Dendritic cell treated with granulocyte-macrophage colony-stimulating factor and Interleukin-4, amounts not matched to agents 40 ng/mL and 50 ng/mL, for 4 days (primary cell): ENCODE results near the gene POC1A.
A peak's percentile ranks its signal among the peaks of the same experiment; 100 is the strongest.

Source experiments
- H3K27ac Mint-ChIP-seq: one replicate; pipeline ENCODE4 v1.8.0; 2022; ENCODE audit warnings: mild to moderate bottlenecking, mixed read lengths
- H3K27me3 Mint-ChIP-seq: one replicate; pipeline ENCODE4 v1.8.0; 2022; ENCODE audit warnings: mild to moderate bottlenecking, mixed read lengths
- H3K36me3 Mint-ChIP-seq: one replicate; pipeline ENCODE4 v1.8.0; 2022; ENCODE audit warnings: low read depth, mixed read lengths
- H3K4me1 Mint-ChIP-seq: one replicate; pipeline ENCODE4 v1.8.0; 2022; ENCODE audit warnings: low read depth, mixed read lengths
- H3K4me3 Mint-ChIP-seq: one replicate; pipeline ENCODE4 v1.8.0; 2022; ENCODE audit warnings: mild to moderate bottlenecking, moderate library complexity, mixed read lengths
- H3K9me3 Mint-ChIP-seq: one replicate; pipeline ENCODE4 v1.8.0; 2022; ENCODE audit warnings: mixed read lengths
- intact Hi-C: fragments of 100-400 bp; cut with micrococcal nuclease; formaldehyde crosslinking; loops from one replicate; pipeline ENCODE4 v1.15.0; 2022

POC1A gene

GRCh38 chr3:52154135-52155094 lies at the start of gene POC1A:
Gene POC1A (minus strand): TSS chr3:52154423. CDS start chr3:52154372, 51 bp downstream.
- Mint-ChIP-seq H3K27me3 (no peaks in the 10 kb centered on the region), H3K27ac (peak within 1 kb of the TSS; percentile 94), H3K9me3 (no peaks in the 10 kb centered on the region), H3K36me3 (peaks cover 14% of the 10 kb centered on the region), H3K4me1 (peaks cover 15% of the 10 kb centered on the region), H3K4me3 (peak within 1 kb of the TSS; percentile 93)
- intact Hi-C loops: loop anchor here (2.0 kb wide), 1 partner anchor 48 kb away; no protein-coding TSS in a partner anchor

GRCh38 chr3:52203701-52204100 lies 49.5 kb upstream of the POC1A start:
- Mint-ChIP-seq H3K4me3 (no peak overlapping the region), H3K27ac (no peak overlapping the region), H3K9me3 (no peaks in the 10 kb centered on the region), H3K27me3 (no peaks in the 10 kb centered on the region), H3K36me3 (peaks cover 87% of the 10 kb centered on the region), H3K4me1 (peaks cover 46% of the 10 kb centered on the region)
- intact Hi-C loops: loop anchor here (2.0 kb wide), 1 partner anchor 49 kb away; the partner anchor contains the start of gene POC1A

GRCh38 chr3:52202384-52203077 lies 48.3 kb upstream of the POC1A start:
- Mint-ChIP-seq H3K27ac (peak overlapping the region; percentile 58), H3K4me1 (peaks cover 55% of the 10 kb centered on the region), H3K27me3 (no peaks in the 10 kb centered on the region), H3K4me3 (no peak overlapping the region), H3K36me3 (peaks cover 81% of the 10 kb centered on the region), H3K9me3 (no peaks in the 10 kb centered on the region)
- intact Hi-C loops: loop anchor here (2.0 kb wide), 1 partner anchor 48 kb away; the partner anchor contains the start of gene POC1A

GRCh38 chr3:52200981-52201679 lies 46.9 kb upstream of the POC1A start:
- peaks cover 67% of the 10 kb centered on the region for H3K36me3 Mint-ChIP-seq
- H3K27ac Mint-ChIP-seq: peak overlapping the region; percentile 33
- no peaks in the 10 kb centered on the region for H3K9me3 Mint-ChIP-seq
- peaks cover 69% of the 10 kb centered on the region for H3K4me1 Mint-ChIP-seq
- intact Hi-C loops: no loop called here
- H3K27me3 Mint-ChIP-seq: no peaks in the 10 kb centered on the region
- no peak overlapping the region for H3K4me3 Mint-ChIP-seq

- H3K27ac Mint-ChIP-seq: peak overlapping the region; percentile 95
- peaks cover 87% of the 10 kb centered on the region for H3K4me1 Mint-ChIP-seq
- H3K4me3 Mint-ChIP-seq: peak overlapping the region; percentile 98
- H3K27me3 Mint-ChIP-seq: no peaks in the 10 kb centered on the region
- no peaks in the 10 kb centered on the region for H3K9me3 Mint-ChIP-seq
- peaks cover 45% of the 10 kb centered on the region for H3K36me3 Mint-ChIP-seq
- intact Hi-C loops: no loop called here
These were observed 44.7 kb upstream of the POC1A start for GRCh38 chr3:52198643-52199608.

- no peaks in the 10 kb centered on the region for H3K9me3 Mint-ChIP-seq
- H3K36me3 Mint-ChIP-seq: peaks cover 36% of the 10 kb centered on the region
- intact Hi-C loops: no loop called here
- H3K4me3 Mint-ChIP-seq: peak within 1 kb of the TSS; percentile 98
- peaks cover 82% of the 10 kb centered on the region for H3K4me1 Mint-ChIP-seq
- peak within 1 kb of the TSS; percentile 95 for H3K27ac Mint-ChIP-seq
- no peaks in the 10 kb centered on the region for H3K27me3 Mint-ChIP-seq
These were observed 43.8 kb upstream of the POC1A start, which contains the start of gene ALAS1 for GRCh38 chr3:52197842-52198625. Gene ALAS1 (plus strand): TSS chr3:52198160. CDS start chr3:52199242, 1,082 bp downstream.

- no peaks in the 10 kb centered on the region for H3K9me3 Mint-ChIP-seq
- peaks cover 83% of the 10 kb centered on the region for H3K4me1 Mint-ChIP-seq
These were observed 43.2 kb upstream of the POC1A start for GRCh38 chr3:52197499-52197841.

GRCh38 chr3:52196977-52197376 lies 42.8 kb upstream of the POC1A start:
- Mint-ChIP-seq H3K27me3 (no peaks in the 10 kb centered on the region), H3K4me3 (no peak overlapping the region), H3K27ac (peak overlapping the region; percentile 95), H3K36me3 (peaks cover 35% of the 10 kb centered on the region), H3K9me3 (no peaks in the 10 kb centered on the region), H3K4me1 (peaks cover 79% of the 10 kb centered on the region)
- intact Hi-C loops: no loop called here

More at GRCh38 chr3:52197499-52197841, 43.2 kb upstream of the POC1A start:
- H3K27ac Mint-ChIP-seq: peak overlapping the region; percentile 95
- peaks cover 35% of the 10 kb centered on the region for H3K36me3 Mint-ChIP-seq
- peak overlapping the region; percentile 98 for H3K4me3 Mint-ChIP-seq
- intact Hi-C loops: no loop called here
- H3K27me3 Mint-ChIP-seq: no peaks in the 10 kb centered on the region

GRCh38 chr3:52195823-52196331 lies 41.7 kb upstream of the POC1A start:
- peaks cover 78% of the 10 kb centered on the region for H3K4me1 Mint-ChIP-seq
- H3K36me3 Mint-ChIP-seq: peaks cover 27% of the 10 kb centered on the region
- peak overlapping the region; percentile 22 for H3K4me3 Mint-ChIP-seq
- H3K27ac Mint-ChIP-seq: peak overlapping the region; percentile 95
- H3K27me3 Mint-ChIP-seq: no peaks in the 10 kb centered on the region
- intact Hi-C loops: no loop called here
- no peaks in the 10 kb centered on the region for H3K9me3 Mint-ChIP-seq

- no peaks in the 10 kb centered on the region for H3K27me3 Mint-ChIP-seq
- H3K9me3 Mint-ChIP-seq: no peaks in the 10 kb centered on the region
- no peak overlapping the region for H3K4me3 Mint-ChIP-seq
- intact Hi-C loops: no loop called here
- peaks cover 79% of the 10 kb centered on the region for H3K4me1 Mint-ChIP-seq
- H3K36me3 Mint-ChIP-seq: peaks cover 21% of the 10 kb centered on the region
- peak overlapping the region; percentile 95 for H3K27ac Mint-ChIP-seq
These were observed 41.0 kb upstream of the POC1A start for GRCh38 chr3:52195291-52195597.

GRCh38 chr3:52194485-52195290 lies 40.5 kb upstream of the POC1A start:
- H3K9me3 Mint-ChIP-seq: no peaks in the 10 kb centered on the region
- H3K4me3 Mint-ChIP-seq: no peak overlapping the region
- peaks cover 80% of the 10 kb centered on the region for H3K4me1 Mint-ChIP-seq
- peaks cover 15% of the 10 kb centered on the region for H3K36me3 Mint-ChIP-seq
- H3K27ac Mint-ChIP-seq: peak overlapping the region; percentile 95
- no peaks in the 10 kb centered on the region for H3K27me3 Mint-ChIP-seq
- intact Hi-C loops: no loop called here
